Erythroblast (primary cell): ENCODE measurements around the gene COX7A2.

Source experiments
- DNase-seq, 2 experiments: peaks; one replicate each; lab custom pipeline; 2025; lab: John Stamatoyannopoulos, UW
- GATA1 ChIP-seq: IDR thresholded peaks from 2 replicates; pipeline ENCODE4 v1.6.1; 2011; ENCODE audit warnings: low read depth, mild to moderate bottlenecking, control low read depth, low read length, moderate library complexity
- POLR2A ChIP-seq: IDR thresholded peaks from 2 replicates; pipeline ENCODE4 v1.6.1; 2011; ENCODE audit warnings: mild to moderate bottlenecking, low read length

COX7A2 gene

DNA sequence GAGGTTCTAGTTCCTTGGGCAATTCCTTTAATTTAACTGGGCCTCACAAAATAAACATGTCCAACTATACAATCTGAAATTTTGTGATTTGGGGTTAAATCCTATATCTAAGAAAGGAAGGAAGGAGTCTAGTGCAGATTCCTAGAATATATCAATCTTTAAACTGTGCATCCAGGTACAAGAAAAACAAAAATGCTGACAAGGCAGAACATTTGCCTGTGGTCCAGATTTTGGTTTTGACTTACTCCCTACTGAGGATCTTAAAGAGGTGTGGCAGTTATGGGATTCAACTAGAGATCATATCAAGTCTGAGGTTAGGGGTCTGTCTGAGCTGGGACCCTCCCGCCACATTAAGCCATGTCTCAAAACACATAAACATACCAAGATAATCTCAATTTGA is 17.7 kb upstream of the COX7A2 start:
- DNase-seq: no peak
- TF ChIP-seq GATA1: no peak
- TF ChIP-seq POLR2A: no peak

DNA sequence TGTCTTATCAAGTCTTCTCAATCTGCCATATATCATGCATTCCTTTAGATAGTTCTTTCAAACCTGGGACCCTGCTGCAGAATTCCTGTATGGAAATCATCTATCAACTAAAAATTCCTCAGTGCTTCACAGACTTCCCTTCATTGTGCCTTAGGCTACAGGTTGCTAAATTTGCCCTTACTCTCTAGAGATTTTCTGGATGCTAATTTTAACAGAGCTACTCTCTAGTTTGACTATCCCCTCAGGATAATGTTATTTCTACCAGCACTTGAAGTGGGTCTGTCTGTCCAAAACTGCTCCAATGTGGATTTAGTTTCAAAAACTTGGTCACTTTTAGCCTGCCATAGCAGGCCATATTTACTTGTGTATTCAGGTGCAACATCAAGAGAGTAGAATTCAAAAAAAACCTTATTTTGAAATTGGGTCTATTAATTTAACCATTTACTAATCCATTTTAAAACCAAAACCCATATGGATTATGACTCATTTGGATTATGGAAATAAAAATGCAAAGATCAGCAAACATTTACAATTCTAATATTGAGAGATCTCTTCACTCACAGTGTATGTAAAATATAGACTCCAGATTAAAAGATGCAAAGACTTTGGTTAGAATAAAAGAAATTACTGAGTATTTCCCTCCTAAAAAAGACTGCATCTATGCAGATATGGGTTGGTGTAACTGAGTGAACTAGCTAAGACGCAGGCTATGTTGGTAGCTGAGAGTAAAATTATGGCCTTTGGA is 13.9 kb upstream of the COX7A2 start:
- TF ChIP-seq GATA1 (no peak), POLR2A (no peak)
- no peak for DNase-seq

DNA sequence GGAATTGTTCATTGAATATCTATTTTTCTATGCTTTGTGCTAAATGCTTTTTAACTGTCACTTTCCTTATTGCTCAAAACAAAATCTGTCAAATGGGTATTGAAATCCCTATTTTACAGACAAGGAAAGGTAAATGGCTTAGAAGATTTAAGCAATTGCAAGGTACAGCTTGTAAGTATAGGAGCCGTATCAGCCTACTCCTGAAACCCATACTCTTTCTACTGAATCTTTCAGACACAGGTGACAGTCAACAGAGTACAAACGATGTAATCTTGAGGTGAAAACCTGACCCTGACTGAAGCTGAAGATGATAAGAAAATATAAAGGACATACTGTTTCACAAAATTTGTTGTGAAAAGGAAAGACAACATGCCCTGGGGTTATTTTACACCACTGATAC is 7.0 kb upstream of the COX7A2 start:
- TF ChIP-seq GATA1: no peak
- no peak for DNase-seq

DNA sequence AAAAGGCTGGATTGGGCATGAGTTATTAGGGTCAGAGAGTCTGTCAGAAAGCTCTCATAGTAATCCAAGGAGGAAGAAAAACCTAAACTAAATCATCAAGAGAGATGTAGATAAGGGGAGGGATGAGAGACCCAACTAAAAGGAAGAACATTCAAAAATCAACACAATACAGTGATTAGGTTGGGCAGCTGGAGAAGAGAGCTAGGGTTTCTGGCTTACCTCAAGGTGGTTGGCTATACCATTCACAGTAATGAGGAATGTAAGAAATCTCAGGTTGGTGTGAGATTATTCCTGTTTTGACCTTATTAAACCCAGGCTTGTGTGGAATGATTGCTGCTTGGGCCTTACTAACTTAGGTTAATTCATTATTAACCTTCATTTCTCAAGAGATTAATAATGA is 6.2 kb upstream of the COX7A2 start:
- no peak for DNase-seq
- TF ChIP-seq POLR2A: no peak
- TF ChIP-seq GATA1: no peak

DNA sequence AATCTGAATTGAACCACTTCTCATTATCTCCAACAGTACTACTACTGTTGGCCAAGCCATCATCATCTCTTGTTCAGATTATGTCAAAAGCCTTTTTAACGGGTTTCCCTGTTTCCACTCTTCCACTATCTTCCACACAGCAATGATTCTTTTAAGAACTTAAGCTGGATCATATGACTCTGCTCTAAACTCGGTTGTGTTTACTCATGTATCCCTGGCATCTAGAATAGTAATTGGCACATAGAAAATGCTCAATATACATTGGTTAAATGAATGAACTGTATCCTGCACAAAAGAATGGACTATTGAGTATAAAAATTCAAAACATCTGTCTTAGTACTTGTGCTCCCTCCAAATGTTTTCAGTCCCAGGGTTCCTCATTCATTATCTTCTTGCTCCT is 2.8 kb upstream of the COX7A2 start:
- DNase-seq: no peak
- TF ChIP-seq POLR2A (no peak), GATA1 (no peak)

DNA sequence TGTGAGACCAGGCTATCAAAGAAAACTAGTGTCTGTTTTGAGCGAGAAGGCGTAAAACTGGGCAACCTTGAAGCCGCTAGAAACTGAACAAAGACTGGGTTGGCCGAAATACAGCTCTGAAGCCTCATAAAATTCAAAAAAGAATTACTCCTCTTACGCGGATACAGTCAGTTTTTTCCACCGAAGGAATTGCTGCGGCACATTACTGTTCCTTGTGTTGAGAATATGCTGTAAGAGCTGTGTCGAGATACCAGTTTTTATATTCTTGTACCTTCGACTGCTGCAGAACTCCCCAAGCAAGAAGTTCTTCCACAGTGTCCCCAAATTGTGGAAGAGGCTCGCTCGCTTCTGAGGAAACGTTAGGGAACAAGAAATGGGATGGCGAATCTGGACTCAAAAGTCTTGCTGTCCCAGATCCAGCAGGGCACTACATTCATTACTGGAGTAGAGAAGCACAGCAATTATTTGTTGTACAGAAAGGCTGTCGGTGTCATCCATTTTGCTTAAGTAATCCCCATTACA is 523 bp upstream of the COX7A2 start:
- DNase-seq: peak in 1 of 2 experiments; percentile 56
- TF ChIP-seq GATA1: no peak
- no peak for TF ChIP-seq POLR2A

DNA sequence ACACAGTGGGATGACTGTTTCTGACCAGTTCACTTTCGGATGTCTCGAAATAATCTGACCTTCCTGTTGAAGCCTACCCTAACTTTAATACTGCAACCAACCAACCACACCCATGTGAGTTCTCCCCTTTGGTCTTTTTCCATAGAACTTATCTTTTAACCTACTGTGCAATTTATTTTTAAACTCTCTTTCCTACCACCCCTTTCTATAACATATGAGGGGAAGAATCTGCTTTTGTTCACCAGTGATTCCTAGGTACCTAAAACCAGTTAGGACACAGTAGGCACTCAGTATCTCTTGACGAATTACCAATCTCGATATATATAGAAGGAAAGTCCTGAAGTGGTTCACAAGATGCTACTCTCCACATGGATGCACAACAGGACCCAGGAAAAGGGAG is 7.0 kb downstream of the COX7A2 start:
- TF ChIP-seq POLR2A (no peak), GATA1 (no peak)

DNA sequence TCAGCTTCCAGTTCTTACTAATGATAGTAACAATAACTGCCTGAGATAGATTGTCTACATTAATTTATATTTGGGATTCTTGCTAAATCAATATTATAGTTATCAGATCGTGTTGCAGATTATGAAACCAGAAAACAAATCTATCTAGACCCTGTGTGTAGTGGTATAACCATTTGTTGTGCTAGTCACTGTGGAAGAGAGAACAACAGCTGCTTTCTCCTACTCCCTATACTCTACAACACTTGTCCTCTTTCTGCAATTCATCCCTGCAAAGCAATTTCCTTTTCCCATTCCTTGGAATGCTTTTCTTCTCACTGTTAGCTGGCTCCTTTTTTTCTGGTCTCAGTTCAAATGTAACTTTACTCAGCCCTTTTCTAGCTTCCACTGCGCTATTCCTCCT is 8.3 kb downstream of the COX7A2 start:
- DNase-seq: no peak
- TF ChIP-seq POLR2A (no peak), GATA1 (no peak)

More for the DNA sequence above, 7.0 kb downstream of the COX7A2 start:
- DNase-seq: no peak

DNA sequence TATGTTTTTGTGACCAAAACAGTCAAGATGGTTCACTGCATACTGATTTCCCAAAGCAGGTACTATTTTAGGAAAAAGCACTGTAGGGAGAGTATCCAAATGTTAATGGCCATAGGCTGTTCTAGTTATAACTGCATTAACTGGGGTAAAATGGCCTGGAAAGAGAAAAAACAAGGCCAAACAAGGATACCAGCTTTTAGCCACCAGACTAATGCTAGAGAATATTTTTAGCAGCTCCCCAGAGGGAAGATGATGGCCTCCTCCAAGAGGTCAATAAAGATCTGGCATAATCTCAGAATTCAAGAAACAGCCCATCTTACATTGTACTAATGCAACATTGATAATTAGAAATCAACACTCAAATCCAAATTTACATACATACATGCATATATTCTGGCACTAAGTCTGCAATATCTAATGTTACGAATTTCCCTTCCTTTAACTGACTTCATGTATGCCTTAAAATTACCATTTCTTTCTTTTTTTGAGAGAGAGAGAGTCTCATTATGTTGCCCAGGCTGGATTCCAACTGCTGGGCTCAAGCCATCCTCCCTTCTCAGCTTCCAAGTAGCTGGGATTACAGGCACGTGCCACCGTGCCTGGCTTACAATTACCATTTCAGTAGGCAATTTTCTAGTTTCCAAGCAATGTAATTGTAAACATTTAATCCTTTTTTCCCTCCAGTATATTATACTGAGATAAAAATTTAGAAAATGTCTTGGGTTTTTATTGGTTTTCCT is 9.3 kb downstream of the COX7A2 start:
- TF ChIP-seq POLR2A (no peak), GATA1 (no peak)
- no peak for DNase-seq

DNA sequence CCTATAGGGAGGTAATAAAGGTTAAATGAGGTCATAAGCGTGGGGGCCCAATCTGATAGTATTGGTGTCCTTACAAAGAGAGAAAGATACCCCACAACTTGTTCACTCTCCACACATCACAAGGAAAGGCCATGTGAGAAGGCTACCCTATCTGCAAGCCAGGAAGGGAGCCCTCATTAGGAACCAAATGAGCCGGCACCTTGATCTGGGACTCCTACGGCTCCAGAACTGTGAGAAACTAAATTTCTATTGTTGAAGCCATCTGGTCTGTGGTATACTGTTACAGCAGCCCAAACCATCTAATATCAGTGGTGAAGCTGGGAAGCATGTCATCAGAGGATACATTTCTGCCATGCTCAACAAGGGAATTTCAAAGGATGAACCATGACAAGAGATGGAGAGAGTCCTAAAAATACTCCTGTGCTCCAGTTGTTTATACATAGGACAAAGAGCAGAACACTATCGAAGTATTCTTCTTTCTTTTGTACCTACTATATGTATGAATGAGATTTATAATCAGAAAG is 10.4 kb downstream of the COX7A2 start:
- DNase-seq: no peak
- TF ChIP-seq POLR2A (no peak), GATA1 (no peak)

DNA sequence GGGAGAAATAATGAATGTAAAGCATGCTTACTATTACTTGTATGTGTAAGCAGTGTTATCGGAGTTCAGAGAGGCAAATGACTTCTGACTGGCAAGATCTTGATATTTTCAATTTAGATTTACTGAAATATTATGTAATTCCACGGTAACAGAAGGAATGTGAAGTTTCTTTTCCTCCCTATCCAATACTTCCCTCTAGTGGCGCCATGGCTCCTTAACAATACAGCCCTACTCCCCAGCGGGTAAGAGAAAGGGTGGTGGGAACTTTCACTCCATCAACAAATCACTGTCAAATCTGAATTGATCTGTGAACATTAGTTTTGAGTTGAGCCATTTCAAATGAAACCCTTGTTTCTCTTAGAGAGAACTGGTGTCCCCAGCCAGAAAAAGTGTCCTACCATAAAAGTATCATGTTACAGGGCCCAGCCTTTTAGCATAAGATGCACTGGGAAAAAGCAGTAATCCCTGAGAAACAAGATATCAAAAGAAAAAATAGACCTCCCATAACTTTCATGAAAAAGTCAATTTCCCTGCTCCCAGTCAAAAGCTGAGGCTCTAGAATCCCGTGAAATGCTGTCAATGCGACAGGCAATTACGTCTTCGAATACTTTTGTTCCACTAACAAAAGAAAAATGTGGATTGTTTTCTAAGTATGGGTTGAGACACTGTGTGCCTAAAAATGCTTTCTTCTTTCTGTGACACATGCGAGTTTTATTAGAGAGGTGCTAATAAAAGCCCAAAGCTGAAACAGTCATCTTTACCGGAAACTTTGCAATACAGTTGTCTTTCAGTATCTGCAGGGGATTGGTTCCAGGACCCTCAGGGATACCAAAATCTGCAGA is 12.9 kb downstream of the COX7A2 start:
- TF ChIP-seq GATA1: no peak
- no peak for TF ChIP-seq POLR2A
- peak; percentile 9 to 42 for DNase-seq

DNA sequence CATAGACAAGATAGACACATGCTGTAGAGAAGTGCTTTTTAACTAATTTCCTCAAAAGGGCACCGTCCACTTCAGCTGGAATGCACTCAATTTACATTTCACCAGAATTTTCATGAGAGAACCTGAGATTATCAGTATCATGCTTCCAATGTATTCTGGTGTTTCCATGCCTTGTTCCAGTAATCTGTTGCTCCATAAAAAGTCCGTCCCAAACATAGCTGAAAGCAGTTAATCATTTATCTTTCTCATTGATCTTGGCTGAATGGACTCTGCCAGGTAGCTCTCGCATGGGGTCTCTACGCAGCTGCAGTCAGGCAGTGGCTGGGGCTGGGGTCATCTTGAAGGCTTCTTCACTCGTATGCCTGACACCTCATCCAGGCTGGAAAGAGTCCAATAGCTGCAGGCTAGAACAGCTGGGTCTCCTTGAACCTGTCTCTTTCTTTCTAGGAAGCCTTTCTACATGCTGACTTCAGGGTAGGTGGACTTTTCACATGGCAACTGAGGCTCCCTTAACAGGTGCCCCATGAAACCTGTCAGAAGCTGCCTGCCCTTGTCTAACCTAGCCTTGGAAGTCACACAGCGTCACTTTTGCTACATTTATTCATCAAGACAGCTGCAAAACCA is 19.2 kb downstream of the COX7A2 start:
- TF ChIP-seq GATA1 (no peak), POLR2A (no peak)
- no peak for DNase-seq

DNA sequence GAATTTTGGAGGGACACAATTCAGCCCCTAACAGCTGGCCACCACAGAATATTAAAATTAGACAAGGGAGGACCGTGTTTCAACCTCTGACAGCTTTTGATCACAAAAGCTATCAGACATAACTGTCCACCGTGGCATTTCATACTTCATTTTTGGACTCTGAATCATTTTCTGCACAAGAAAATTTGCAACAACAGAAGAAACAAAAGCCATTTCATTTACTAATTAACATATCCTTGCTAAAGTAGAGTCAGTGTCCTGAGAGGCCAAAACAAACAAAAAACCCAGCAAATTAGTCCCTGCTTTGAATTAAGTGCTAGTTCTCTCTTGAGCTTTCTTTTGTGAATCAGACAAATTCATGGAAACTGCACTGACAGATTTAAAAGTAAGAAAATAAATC is 20.2 kb downstream of the COX7A2 start:
- TF ChIP-seq GATA1 (no peak), POLR2A (no peak)
- DNase-seq: no peak
